Progenitor cell of endocrine pancreas (in vitro differentiated cells): ENCODE measurements around the gene ADAMTSL3. TPM values are rescaled to one million over a fixed set of nuclear protein-coding genes. Genes with fewer than 3 reads are reported as not detected.
"Not testable (repeated sequence)": the region's sequence is repeated elsewhere in the genome, so short reads cannot be mapped to it uniquely, and the experiment has no call there.

Source experiments
- DNase-seq: peaks from one replicate; pipeline ENCODE4 v3.0.0; 2021; ENCODE audit warnings: low spot score; ENCODE audit not compliant: unreplicated experiment
- H3K27ac Mint-ChIP-seq: 2 replicates; pipeline ENCODE4 v1.8.0; 2021; ENCODE audit warnings: mild to moderate bottlenecking, moderate library complexity, mixed read lengths
- H3K27me3 Mint-ChIP-seq: 2 replicates; pipeline ENCODE4 v1.8.0; 2021; ENCODE audit warnings: mixed read lengths
- H3K36me3 Mint-ChIP-seq: 2 replicates; pipeline ENCODE4 v1.8.0; 2022; ENCODE audit warnings: mixed read lengths; ENCODE audit not compliant: insufficient read depth
- H3K4me1 Mint-ChIP-seq: 2 replicates; pipeline ENCODE4 v1.8.0; 2021; ENCODE audit warnings: low read depth, mixed read lengths
- H3K4me3 Mint-ChIP-seq: 2 replicates; pipeline ENCODE4 v1.8.0; 2021; ENCODE audit warnings: low read depth, mild to moderate bottlenecking, moderate library complexity, mixed read lengths
- H3K9me3 Mint-ChIP-seq: 2 replicates; pipeline ENCODE4 v1.8.0; 2021; ENCODE audit warnings: low read depth, mixed read lengths
- total RNA-seq: library from RNA; stranded (reverse); gene quantifications from 2 replicates; pipeline ENCODE4 v1.2.1, GENCODE V29; 2021
- TF ChIP-seq, protein P1 (sequence below): fragments of 200-600 bp; sonication (generic); IDR thresholded peaks from one replicate; pipeline ENCODE4 v1.5.0; 2021; ENCODE audit warnings: antibody characterized with exemption, mild to moderate bottlenecking; ENCODE audit not compliant: unreplicated experiment

The ADAMTSL3 gene
- total RNA-seq, 1 donor from 2014 or later, result 0.24 TPM

- H3K27ac Mint-ChIP-seq, result no peak overlapping the region
- no peaks in the 10 kb centered on the region for H3K36me3 Mint-ChIP-seq
- H3K9me3 Mint-ChIP-seq, result peaks cover 27% of the 10 kb centered on the region
- peaks cover 2% of the 10 kb centered on the region for H3K4me1 Mint-ChIP-seq
- no peak for DNase-seq
- TF ChIP-seq, protein P1, sequence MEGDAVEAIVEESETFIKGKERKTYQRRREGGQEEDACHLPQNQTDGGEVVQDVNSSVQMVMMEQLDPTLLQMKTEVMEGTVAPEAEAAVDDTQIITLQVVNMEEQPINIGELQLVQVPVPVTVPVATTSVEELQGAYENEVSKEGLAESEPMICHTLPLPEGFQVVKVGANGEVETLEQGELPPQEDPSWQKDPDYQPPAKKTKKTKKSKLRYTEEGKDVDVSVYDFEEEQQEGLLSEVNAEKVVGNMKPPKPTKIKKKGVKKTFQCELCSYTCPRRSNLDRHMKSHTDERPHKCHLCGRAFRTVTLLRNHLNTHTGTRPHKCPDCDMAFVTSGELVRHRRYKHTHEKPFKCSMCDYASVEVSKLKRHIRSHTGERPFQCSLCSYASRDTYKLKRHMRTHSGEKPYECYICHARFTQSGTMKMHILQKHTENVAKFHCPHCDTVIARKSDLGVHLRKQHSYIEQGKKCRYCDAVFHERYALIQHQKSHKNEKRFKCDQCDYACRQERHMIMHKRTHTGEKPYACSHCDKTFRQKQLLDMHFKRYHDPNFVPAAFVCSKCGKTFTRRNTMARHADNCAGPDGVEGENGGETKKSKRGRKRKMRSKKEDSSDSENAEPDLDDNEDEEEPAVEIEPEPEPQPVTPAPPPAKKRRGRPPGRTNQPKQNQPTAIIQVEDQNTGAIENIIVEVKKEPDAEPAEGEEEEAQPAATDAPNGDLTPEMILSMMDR, result no peak
- H3K27me3 Mint-ChIP-seq, result no peaks in the 10 kb centered on the region
- no peak overlapping the region for H3K4me3 Mint-ChIP-seq
Measured at GRCh38 chr15:84046064-84046637, 392.2 kb downstream of the ADAMTSL3 start.

DNA sequence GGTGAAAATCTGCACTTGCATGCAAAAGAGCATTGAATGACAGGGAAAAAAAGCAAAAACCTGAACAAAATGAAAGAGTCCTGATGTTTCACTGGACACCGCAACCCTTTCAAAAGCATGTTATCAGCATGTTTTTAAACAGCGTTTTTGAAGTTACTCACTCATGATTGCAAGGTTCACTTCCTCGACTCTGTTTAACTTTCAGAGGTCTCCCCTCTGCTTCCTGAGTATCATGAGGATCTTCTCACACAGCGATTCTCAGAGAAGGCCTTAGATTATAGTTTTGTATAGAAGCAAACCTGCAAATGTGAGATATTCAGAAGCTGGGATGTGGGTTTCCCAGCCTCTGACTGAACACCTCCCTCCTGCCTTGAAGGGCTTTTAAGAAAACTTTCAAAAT is 395.6 kb downstream of the ADAMTSL3 start:
- H3K4me1 Mint-ChIP-seq, H3K27me3 Mint-ChIP-seq, H3K4me3 Mint-ChIP-seq, DNase-seq, H3K36me3 Mint-ChIP-seq, H3K27ac Mint-ChIP-seq: not testable (repeated sequence)
- H3K9me3 Mint-ChIP-seq, result peaks cover 22% of the 10 kb centered on the region

DNA sequence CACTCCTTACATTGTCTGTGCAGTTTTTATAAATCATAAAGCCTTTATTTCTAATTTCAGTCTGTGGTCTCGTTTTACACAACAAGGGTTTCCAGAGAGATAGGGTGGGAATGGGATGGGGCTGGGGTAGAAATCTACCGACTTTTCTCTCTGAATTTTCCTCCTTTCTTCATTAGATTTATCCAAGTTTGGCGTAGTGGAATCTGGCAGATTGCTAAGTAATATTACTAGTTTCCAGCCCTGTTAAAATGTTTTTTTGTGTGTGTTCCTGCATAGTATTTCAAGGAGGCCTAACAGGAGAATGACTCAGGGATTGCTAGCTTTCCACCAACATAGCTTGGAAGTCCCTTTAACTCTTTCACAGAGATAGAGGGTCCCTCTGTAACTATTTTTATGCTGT is 396.2 kb downstream of the ADAMTSL3 start:
- DNase-seq, result no peak
- no peak overlapping the region for H3K27ac Mint-ChIP-seq
- no peaks in the 10 kb centered on the region for H3K27me3 Mint-ChIP-seq
- no peaks in the 10 kb centered on the region for H3K4me1 Mint-ChIP-seq
- H3K9me3 Mint-ChIP-seq, result peaks cover 22% of the 10 kb centered on the region
- H3K4me3 Mint-ChIP-seq, result no peak overlapping the region
- no peaks in the 10 kb centered on the region for H3K36me3 Mint-ChIP-seq
- TF ChIP-seq, protein P1, result no peak

DNA sequence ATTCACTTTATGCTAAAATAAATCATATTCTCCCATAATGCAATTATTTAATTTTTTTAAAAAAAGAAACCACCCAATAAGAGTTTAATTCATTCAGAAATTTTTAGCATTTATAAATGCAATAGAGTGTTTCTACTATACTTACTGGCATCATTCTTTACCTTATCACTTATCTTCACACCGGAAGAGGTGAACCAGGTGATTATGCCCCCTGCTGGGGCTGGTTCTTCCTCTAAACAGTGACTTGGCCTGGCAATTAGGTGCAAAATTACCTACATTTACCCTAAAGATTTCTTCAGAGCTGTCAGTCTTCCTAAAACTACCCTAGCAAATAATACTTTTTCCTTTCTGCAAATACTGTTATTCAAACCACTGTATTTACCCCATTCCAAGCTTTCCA is 397.2 kb downstream of the ADAMTSL3 start:
- not testable (repeated sequence) for H3K4me3 Mint-ChIP-seq

DNA sequence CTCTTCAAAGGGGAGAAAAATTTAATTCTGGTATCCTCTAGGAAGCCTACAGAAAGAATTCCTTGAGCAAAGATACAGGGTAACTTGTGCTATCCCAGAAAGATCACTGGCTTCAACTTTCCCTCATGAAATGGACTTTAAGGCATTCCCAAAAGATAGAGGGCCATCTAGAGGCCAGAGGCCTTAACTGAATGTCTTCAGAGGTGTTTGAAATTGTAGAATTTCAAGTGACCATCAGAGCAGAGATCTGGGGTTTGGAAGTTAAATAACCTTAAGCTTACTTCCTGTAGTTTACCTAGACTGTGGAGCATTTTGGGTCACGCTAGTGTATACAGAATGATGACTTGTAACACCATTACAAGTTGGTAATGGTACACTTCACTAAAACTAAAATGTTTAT is 400.6 kb downstream of the ADAMTSL3 start:
- peaks cover 16% of the 10 kb centered on the region for H3K9me3 Mint-ChIP-seq
- DNase-seq, H3K4me3 Mint-ChIP-seq, H3K27ac Mint-ChIP-seq, H3K4me1 Mint-ChIP-seq, H3K36me3 Mint-ChIP-seq, H3K27me3 Mint-ChIP-seq: not testable (repeated sequence)
- TF ChIP-seq, protein P1, result peak; percentile 10

More for the DNA sequence above, 397.2 kb downstream of the ADAMTSL3 start:
- peaks cover 18% of the 10 kb centered on the region for H3K9me3 Mint-ChIP-seq
- H3K36me3 Mint-ChIP-seq, H3K27me3 Mint-ChIP-seq, H3K4me1 Mint-ChIP-seq, DNase-seq, H3K27ac Mint-ChIP-seq: not testable (repeated sequence)

DNA sequence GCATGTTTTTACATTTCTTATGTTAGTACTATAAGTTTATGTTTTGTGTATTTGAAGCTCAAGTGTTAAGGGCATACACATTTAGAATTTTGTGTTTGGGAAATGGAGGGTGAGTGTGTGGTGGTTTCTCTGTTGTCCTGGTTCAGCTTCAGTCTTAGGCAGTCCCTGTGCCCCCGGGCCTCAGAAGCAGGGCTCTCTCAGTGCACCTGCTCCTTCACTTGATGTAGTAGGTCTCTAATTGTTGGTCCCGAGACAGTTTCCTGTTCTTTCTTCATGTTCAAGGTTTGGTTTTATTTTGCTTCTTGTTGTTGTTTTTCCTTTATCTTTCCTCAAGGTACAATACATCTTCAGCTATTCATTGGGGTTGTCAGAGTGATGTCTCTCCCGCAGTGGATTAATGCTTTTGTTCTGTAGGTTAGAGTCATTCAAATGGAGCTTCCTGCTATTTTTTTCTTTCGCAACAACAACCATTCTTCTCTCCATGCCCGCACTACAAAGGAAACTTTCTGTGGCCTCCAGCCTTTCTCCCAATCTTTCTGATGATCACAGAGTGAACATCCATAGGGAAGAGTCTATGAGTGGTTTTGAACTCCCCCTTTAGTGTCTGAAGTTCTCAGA is 403.9 kb downstream of the ADAMTSL3 start:
- TF ChIP-seq, protein P1, result no peak
- Mint-ChIP-seq H3K36me3 (peaks cover 5% of the 10 kb centered on the region), H3K27me3 (peaks cover 3% of the 10 kb centered on the region), H3K9me3 (peaks cover 16% of the 10 kb centered on the region), H3K27ac (no peak overlapping the region), H3K4me3 (no peak overlapping the region), H3K4me1 (no peaks in the 10 kb centered on the region)
- DNase-seq, result no peak

DNA sequence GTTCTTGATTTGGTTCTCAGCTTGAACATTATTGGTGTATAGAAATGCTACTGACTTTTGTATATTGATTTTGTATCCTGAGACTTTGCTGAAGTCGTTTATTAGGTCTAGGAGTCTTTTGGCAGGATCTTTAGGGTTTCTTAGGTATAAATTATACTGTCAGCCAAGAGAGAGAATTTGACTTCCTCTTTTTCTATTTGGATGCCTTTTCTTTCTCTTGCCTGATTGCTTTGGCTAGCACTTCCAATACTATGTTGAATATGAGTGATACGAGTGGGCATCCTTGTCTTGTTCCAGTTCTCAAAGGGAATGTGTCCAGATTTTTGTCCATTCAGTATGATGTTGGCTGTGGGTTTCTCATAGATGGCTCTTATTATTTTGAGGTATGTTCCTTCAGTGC is 409.8 kb downstream of the ADAMTSL3 start:
- H3K36me3 Mint-ChIP-seq, H3K4me3 Mint-ChIP-seq, DNase-seq, H3K4me1 Mint-ChIP-seq, H3K27ac Mint-ChIP-seq, H3K27me3 Mint-ChIP-seq: not testable (repeated sequence)
- H3K9me3 Mint-ChIP-seq, result peaks cover 19% of the 10 kb centered on the region

DNA sequence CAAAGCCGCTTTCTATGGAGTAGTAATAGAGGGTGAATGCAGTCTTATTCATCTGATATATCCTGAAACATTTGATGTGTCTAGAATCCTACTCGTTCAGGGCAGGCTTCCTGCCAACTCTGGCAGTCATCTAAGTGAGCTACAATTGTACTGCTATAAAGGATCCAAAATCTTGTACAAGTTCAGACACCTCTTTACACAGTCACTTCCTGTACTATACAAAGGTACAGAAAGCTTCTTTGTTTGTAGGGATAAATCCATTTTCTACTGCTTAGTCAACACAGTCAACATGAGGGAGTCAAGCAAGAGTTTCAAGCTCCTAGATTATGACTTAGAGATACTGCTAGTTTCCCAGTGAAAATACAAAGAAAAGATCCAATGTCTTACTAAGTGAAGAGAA is 414.8 kb downstream of the ADAMTSL3 start:
- H3K9me3 Mint-ChIP-seq, result peaks cover 13% of the 10 kb centered on the region
- not testable (repeated sequence) for H3K27ac Mint-ChIP-seq, H3K36me3 Mint-ChIP-seq, H3K4me3 Mint-ChIP-seq, H3K4me1 Mint-ChIP-seq, H3K27me3 Mint-ChIP-seq, DNase-seq

- peaks cover 45% of the 10 kb centered on the region for H3K27me3 Mint-ChIP-seq
Measured at GRCh38 chr15:84078038-84078437, 424.1 kb downstream of the ADAMTSL3 start.

More at GRCh38 chr15:84078038-84078437, 424.1 kb downstream of the ADAMTSL3 start:
- H3K27ac Mint-ChIP-seq, H3K4me3 Mint-ChIP-seq, H3K9me3 Mint-ChIP-seq, H3K36me3 Mint-ChIP-seq, DNase-seq, H3K4me1 Mint-ChIP-seq: not testable (repeated sequence)
